H1 (cell line): ENCODE measurements around the gene ZMIZ1. TPM values are rescaled to one million over a fixed set of nuclear protein-coding genes. Genes with fewer than 3 reads are reported as not detected.

Experiments
- BRCA1 ChIP-seq: IDR thresholded peaks from 2 replicates; pipeline ENCODE4 v1.6.1; 2012; ENCODE audit warnings: low read depth, low read length, improper control_type of control experiment
- CBX5 ChIP-seq: fragments of 300-800, 300-1000 bp; sonication (generic); IDR thresholded peaks from 2 replicates; pipeline ENCODE4 v1.7.1; 2016; ENCODE audit warnings: antibody characterized with exemption, low read length, low read depth
- GTF2F1 ChIP-seq: IDR thresholded peaks from 2 replicates; pipeline ENCODE4 v1.6.1; 2012; ENCODE audit warnings: low read depth, low read length, improper control_type of control experiment, borderline replicate concordance
- MAFK ChIP-seq: IDR thresholded peaks from 2 replicates; pipeline ENCODE4 v1.6.1; 2012; ENCODE audit warnings: low read depth, mild to moderate bottlenecking, improper control_type of control experiment, low read length
- RXRA ChIP-seq: IDR thresholded peaks from 2 replicates; pipeline ENCODE4 v1.6.1; 2011; ENCODE audit warnings: low read depth, mild to moderate bottlenecking, low read length, moderate library complexity; ENCODE audit not compliant: insufficient read depth
- SP4 ChIP-seq: IDR thresholded peaks from 2 replicates; pipeline ENCODE4 v1.6.1; 2012; ENCODE audit warnings: low read length, inconsistent platforms
- polyA plus RNA-seq, 7 experiments: library from polyadenylated mRNA; depleted of rRNA in 3 of 7; stranded (reverse) in 5 of 7; unstranded in 2 of 7; fragments of >200 nt in 5 of 7; fragments of 200-250 nt in 2 of 7; gene quantifications; 1 replicate in 5 of 7; 2 replicates in 1 of 7; 4 replicates in 1 of 7; pipeline versions ENCODE4 v1.2.1 to v1.2.3, GENCODE V29; 2011 to 2013; ENCODE audit warnings: missing spikeins in 2 of 7, mixed read lengths in 2 of 7
- total RNA-seq: library from RNA; stranded (reverse); fragmentation: NEBNext Ultra II Directional; extraction: Animal tissue kit (Norgen Biotek cat#: 25700); gene quantifications from 2 replicates; pipeline ENCODE4 v1.2.1, GENCODE V29; 2021
- TF ChIP-seq, protein P1 (sequence below): fragments of 300-600 bp; sonication (generic); IDR thresholded peaks from 2 replicates; pipeline ENCODE4 v1.7.1; 2012; ENCODE audit warnings: low read length, moderate library complexity, mild to moderate bottlenecking, inconsistent platforms; ENCODE audit not compliant: insufficient replicate concordance
- TF ChIP-seq, protein P2 (sequence below), 3 experiments: IDR thresholded peaks; 1 replicate in 2 of 3; 2 replicates in 1 of 3; pipeline versions ENCODE4 v1.5.1 to v1.6.1; 2011; ENCODE audit warnings: low read length in 3 of 3, mild to moderate bottlenecking in 3 of 3, inconsistent platforms in 2 of 3, low read depth in 1 of 3, moderate library complexity in 1 of 3; ENCODE audit not compliant: insufficient read depth in 1 of 3; ENCODE audit errors: control extremely low read depth in 1 of 3

ZMIZ1 gene
- total and polyA plus RNA-seq, 2 of the 8 experiments (the other 6 are each of a cell fraction or from before 2014, with no cell fraction given) = 8.1 to 28.0 TPM

DNA sequence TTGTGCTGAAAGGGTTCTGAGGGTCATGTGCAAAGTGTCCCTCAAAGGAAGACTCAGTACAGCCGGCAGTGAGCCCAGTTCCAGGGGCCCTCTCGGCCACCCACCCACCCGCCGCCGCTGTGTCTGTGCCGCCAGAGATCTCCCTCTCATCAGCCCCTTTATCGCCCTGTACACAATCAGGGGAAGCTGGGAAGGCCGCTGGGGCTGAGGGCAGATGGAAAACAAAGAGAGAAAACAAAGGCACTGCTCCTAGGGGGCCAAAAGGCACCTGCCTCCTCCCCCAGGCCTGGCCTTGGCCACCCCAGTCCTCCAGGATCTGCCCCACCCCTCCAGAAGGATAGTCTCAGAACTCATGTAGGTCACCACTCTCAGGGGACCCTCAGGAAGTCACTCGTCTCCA, 67.0 kb downstream of the ZMIZ1 start (continued):
- TF ChIP-seq, protein P1, sequence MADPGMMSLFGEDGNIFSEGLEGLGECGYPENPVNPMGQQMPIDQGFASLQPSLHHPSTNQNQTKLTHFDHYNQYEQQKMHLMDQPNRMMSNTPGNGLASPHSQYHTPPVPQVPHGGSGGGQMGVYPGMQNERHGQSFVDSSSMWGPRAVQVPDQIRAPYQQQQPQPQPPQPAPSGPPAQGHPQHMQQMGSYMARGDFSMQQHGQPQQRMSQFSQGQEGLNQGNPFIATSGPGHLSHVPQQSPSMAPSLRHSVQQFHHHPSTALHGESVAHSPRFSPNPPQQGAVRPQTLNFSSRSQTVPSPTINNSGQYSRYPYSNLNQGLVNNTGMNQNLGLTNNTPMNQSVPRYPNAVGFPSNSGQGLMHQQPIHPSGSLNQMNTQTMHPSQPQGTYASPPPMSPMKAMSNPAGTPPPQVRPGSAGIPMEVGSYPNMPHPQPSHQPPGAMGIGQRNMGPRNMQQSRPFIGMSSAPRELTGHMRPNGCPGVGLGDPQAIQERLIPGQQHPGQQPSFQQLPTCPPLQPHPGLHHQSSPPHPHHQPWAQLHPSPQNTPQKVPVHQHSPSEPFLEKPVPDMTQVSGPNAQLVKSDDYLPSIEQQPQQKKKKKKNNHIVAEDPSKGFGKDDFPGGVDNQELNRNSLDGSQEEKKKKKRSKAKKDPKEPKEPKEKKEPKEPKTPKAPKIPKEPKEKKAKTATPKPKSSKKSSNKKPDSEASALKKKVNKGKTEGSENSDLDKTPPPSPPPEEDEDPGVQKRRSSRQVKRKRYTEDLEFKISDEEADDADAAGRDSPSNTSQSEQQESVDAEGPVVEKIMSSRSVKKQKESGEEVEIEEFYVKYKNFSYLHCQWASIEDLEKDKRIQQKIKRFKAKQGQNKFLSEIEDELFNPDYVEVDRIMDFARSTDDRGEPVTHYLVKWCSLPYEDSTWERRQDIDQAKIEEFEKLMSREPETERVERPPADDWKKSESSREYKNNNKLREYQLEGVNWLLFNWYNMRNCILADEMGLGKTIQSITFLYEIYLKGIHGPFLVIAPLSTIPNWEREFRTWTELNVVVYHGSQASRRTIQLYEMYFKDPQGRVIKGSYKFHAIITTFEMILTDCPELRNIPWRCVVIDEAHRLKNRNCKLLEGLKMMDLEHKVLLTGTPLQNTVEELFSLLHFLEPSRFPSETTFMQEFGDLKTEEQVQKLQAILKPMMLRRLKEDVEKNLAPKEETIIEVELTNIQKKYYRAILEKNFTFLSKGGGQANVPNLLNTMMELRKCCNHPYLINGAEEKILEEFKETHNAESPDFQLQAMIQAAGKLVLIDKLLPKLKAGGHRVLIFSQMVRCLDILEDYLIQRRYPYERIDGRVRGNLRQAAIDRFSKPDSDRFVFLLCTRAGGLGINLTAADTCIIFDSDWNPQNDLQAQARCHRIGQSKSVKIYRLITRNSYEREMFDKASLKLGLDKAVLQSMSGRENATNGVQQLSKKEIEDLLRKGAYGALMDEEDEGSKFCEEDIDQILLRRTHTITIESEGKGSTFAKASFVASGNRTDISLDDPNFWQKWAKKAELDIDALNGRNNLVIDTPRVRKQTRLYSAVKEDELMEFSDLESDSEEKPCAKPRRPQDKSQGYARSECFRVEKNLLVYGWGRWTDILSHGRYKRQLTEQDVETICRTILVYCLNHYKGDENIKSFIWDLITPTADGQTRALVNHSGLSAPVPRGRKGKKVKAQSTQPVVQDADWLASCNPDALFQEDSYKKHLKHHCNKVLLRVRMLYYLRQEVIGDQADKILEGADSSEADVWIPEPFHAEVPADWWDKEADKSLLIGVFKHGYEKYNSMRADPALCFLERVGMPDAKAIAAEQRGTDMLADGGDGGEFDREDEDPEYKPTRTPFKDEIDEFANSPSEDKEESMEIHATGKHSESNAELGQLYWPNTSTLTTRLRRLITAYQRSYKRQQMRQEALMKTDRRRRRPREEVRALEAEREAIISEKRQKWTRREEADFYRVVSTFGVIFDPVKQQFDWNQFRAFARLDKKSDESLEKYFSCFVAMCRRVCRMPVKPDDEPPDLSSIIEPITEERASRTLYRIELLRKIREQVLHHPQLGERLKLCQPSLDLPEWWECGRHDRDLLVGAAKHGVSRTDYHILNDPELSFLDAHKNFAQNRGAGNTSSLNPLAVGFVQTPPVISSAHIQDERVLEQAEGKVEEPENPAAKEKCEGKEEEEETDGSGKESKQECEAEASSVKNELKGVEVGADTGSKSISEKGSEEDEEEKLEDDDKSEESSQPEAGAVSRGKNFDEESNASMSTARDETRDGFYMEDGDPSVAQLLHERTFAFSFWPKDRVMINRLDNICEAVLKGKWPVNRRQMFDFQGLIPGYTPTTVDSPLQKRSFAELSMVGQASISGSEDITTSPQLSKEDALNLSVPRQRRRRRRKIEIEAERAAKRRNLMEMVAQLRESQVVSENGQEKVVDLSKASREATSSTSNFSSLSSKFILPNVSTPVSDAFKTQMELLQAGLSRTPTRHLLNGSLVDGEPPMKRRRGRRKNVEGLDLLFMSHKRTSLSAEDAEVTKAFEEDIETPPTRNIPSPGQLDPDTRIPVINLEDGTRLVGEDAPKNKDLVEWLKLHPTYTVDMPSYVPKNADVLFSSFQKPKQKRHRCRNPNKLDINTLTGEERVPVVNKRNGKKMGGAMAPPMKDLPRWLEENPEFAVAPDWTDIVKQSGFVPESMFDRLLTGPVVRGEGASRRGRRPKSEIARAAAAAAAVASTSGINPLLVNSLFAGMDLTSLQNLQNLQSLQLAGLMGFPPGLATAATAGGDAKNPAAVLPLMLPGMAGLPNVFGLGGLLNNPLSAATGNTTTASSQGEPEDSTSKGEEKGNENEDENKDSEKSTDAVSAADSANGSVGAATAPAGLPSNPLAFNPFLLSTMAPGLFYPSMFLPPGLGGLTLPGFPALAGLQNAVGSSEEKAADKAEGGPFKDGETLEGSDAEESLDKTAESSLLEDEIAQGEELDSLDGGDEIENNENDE = no peak
- TF ChIP-seq BRCA1 (no peak), RXRA (no peak), SP4 (no peak), GTF2F1 (no peak), MAFK (no peak), CBX5 (no peak)
- TF ChIP-seq, protein P2, sequence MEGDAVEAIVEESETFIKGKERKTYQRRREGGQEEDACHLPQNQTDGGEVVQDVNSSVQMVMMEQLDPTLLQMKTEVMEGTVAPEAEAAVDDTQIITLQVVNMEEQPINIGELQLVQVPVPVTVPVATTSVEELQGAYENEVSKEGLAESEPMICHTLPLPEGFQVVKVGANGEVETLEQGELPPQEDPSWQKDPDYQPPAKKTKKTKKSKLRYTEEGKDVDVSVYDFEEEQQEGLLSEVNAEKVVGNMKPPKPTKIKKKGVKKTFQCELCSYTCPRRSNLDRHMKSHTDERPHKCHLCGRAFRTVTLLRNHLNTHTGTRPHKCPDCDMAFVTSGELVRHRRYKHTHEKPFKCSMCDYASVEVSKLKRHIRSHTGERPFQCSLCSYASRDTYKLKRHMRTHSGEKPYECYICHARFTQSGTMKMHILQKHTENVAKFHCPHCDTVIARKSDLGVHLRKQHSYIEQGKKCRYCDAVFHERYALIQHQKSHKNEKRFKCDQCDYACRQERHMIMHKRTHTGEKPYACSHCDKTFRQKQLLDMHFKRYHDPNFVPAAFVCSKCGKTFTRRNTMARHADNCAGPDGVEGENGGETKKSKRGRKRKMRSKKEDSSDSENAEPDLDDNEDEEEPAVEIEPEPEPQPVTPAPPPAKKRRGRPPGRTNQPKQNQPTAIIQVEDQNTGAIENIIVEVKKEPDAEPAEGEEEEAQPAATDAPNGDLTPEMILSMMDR (IDR thresholded peaks at IDR 0.05; ENCODE audit: control extremely low read depth in 1 of 3, insufficient read depth in 1 of 3, low read depth in 1 of 3, low read length in 3 of 3) = no peak
- TF ChIP-seq, all 59 proteins: peak for 0
